RPMI7951 (cell line): Measurements from ENCODE around the gene NIPAL3. TPM values are rescaled to one million over a fixed set of nuclear protein-coding genes. Genes with fewer than 3 reads are reported as not detected.
"Not testable (repeated sequence)": the region's sequence is repeated elsewhere in the genome, so short reads cannot be mapped to it uniquely, and the experiment has no call there.

ENCODE experiments used
- DNase-seq: peaks from one replicate; pipeline ENCODE4 v3.0.0-alpha.2; 2012; ENCODE audit warnings: low read depth
- total RNA-seq: library from RNA; depleted of rRNA; stranded (reverse); fragments of >200 nt; shearing (Covaris generic); gene quantifications from 2 replicates; pipeline ENCODE4 v1.2.3, GENCODE V29; 2014

NIPAL3 gene
- total RNA-seq, 1 experiment from 2014 or later = 17.5 TPM

- peak; percentile 19 for DNase-seq
These were observed 5.9 kb downstream of the NIPAL3 start for GRCh38 chr1:24421502-24421901.

GRCh38 chr1:24424207-24424606 is 8.6 kb downstream of the NIPAL3 start:
- DNase-seq = no peak

- DNase-seq = no peak
These were observed 9.4 kb downstream of the NIPAL3 start for GRCh38 chr1:24424990-24425389.

GRCh38 chr1:24425441-24425840 is 9.8 kb downstream of the NIPAL3 start:
- DNase-seq = no peak

- no peak for DNase-seq
These were observed 10.3 kb downstream of the NIPAL3 start for GRCh38 chr1:24425922-24426321.

GRCh38 chr1:24426744-24427544 is 11.3 kb downstream of the NIPAL3 start:
- DNase-seq = no peak

- no peak for DNase-seq
These were observed 11.9 kb downstream of the NIPAL3 start for GRCh38 chr1:24427545-24427862.

GRCh38 chr1:24435782-24436365 is 20.3 kb downstream of the NIPAL3 start:
- DNase-seq = peak; percentile 56

GRCh38 chr1:24437631-24438396 is 22.2 kb downstream of the NIPAL3 start:
- peak; percentile 20 for DNase-seq

GRCh38 chr1:24438423-24438901 is 22.9 kb downstream of the NIPAL3 start:
- peak; percentile 23 for DNase-seq

GRCh38 chr1:24440436-24440835 is 24.8 kb downstream of the NIPAL3 start:
- DNase-seq = no peak

- DNase-seq = no peak
These were observed 25.9 kb downstream of the NIPAL3 start for GRCh38 chr1:24441480-24441879.

GRCh38 chr1:24441996-24442668 is 26.5 kb downstream of the NIPAL3 start:
- DNase-seq = no peak

- DNase-seq = no peak
These were observed 27.2 kb downstream of the NIPAL3 start for GRCh38 chr1:24442764-24443163.

GRCh38 chr1:24443241-24443656 is 27.6 kb downstream of the NIPAL3 start:
- peak; percentile 14 for DNase-seq

- DNase-seq = not testable (repeated sequence)
These were observed 30.8 kb downstream of the NIPAL3 start for GRCh38 chr1:24446446-24446845.

GRCh38 chr1:24450316-24450715 is 34.7 kb downstream of the NIPAL3 start:
- DNase-seq = no peak

GRCh38 chr1:24450857-24451397 is 35.3 kb downstream of the NIPAL3 start:
- no peak for DNase-seq

GRCh38 chr1:24451746-24452145 is 36.1 kb downstream of the NIPAL3 start:
- no peak for DNase-seq

- no peak for DNase-seq
These were observed 37.4 kb downstream of the NIPAL3 start for GRCh38 chr1:24452922-24453485.

- DNase-seq = no peak
These were observed 39.1 kb downstream of the NIPAL3 start for GRCh38 chr1:24454673-24455072.
